ENCODE measurements around the gene OR6A2.

The OR6A2 gene

DNA sequence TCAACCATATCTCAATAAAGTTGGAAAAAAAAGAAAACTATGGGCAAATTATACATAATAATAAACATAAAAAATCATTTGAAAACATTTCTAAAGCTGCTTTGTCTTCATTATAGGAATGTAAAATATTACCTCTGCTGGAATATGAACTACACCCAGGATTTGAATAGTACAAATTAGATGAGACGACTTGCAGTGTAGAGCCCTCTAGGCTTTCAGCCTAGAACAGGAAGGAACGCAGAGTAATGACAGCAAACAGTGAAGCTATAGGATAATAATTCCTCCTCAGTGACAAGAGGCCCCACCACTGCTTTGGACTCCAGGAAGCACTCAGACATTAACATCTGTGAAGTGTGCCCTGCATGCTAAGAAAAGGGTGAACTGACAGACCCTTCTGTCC, 8.9 kb downstream of the OR6A2 start:
- TF ChIP-seq, protein P1, sequence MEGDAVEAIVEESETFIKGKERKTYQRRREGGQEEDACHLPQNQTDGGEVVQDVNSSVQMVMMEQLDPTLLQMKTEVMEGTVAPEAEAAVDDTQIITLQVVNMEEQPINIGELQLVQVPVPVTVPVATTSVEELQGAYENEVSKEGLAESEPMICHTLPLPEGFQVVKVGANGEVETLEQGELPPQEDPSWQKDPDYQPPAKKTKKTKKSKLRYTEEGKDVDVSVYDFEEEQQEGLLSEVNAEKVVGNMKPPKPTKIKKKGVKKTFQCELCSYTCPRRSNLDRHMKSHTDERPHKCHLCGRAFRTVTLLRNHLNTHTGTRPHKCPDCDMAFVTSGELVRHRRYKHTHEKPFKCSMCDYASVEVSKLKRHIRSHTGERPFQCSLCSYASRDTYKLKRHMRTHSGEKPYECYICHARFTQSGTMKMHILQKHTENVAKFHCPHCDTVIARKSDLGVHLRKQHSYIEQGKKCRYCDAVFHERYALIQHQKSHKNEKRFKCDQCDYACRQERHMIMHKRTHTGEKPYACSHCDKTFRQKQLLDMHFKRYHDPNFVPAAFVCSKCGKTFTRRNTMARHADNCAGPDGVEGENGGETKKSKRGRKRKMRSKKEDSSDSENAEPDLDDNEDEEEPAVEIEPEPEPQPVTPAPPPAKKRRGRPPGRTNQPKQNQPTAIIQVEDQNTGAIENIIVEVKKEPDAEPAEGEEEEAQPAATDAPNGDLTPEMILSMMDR (IDR thresholded peaks at IDR 0.05) = no peak

- TF ChIP-seq, protein P1 (IDR thresholded peaks at IDR 0.05) = no peak
These were observed 16.8 kb downstream of the OR6A2 start, which contains the start of gene OR2AG1 for GRCh38 chr11:6782720-6783119. OR2AG1 (plus strand) TSS chr11:6783020; CDS start chr11:6785038, 2,018 bp downstream.

- TF ChIP-seq, protein P1 (IDR thresholded peaks at IDR 0.05) = no peak
These were observed 18.7 kb downstream of the OR6A2 start for GRCh38 chr11:6780829-6781228.

DNA sequence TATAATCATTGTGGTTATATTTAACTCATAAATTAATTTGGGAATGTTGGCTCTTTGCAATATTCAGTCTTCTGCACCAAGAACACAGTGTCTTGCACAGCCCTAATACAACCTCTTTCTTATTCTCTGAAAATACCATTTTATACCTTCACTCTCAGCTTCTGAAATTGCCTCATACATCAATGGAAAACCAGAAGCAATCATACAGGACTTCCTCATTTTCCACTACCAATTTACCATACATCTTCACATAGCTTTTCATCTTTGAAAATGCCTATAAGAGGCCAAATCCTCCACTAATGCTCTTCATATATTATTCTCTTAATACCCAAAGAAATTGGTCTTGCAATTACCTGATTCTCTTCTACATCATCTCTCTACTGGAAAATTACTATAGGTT, 21.0 kb downstream of the OR6A2 start:
- TF ChIP-seq, protein P1 (IDR thresholded peaks at IDR 0.05) = no peak

DNA sequence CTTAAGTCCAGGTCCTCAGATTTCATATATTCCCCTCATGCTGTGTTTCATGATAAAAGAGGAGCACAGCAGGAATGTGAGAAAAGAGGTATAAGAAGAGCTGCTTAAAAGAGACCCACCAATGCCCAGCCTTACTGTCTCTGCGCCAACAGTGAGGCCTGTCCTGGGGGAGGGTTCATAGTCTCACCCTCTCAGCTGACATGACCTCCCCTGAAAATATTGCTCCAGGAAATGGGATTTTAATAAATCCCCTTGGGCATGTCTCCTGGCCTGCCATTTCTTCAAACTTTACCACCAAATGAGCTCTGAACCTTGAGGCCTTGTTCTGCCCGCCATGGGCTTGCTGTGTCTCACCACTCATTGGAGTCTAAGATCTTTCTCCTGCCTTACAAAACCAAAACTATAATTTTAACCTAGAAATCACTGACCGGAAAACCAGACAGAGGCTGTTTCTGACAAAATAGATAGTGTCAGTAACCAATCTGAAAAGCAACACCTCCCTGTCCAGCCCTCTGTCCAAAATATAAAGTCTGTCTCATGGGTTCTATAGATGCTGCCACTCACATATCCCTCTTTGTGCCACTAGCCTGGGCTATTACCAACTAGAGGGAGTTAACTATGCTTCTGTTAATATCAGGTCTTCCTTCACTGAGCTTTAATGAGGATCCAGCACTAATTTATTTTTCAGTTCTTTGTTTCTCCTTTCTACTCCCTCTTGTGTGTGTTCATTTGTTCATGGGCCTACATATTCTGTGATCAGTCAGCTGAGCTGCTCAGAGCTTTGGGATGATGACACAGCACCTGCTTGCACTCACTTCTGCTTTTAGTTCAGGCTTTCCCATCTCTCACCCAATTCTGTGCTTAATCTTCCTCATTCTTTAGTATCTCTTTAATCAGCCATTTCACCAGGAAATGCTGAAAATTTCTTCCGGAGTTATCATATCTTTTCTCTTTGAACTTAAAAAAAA, 27.3 kb downstream of the OR6A2 start, which contains the start of gene OR2AG2:
Gene OR2AG2, minus strand, starts transcription at position 51 of the 968 bp plus-strand sequence. CDS start 3,019 bp downstream, outside the sequence.
- TF ChIP-seq, protein P1 (IDR thresholded peaks at IDR 0.05) = no peak

DNA sequence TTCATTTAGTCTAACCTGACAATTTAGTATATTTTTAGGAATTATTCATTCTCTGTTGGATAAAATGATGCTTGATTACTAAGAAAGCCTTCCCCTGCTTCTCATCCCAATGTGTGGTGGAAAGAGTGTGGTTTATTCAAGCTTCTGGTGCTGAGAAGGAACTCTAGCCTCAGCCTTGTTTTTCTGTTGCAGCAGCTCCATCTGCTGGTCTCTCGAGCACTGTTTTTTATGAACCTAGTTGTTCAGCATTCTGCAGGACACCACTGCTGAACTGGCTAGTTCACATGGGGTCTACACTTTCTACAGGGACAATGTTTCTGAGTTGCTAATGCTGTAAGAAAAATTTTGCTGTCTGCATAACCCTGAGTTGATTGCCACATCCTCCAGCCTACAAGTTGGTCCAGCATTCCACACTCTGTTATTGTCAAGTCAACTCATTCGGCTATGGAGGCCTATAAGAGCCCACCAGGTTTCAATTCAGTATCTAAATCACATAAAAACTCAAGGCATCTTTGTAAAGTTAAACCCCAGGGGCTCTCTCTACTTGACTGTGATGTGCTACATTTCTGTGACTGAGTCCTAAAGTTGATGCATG, 42.0 kb downstream of the OR6A2 start:
- TF ChIP-seq, protein P1 (IDR thresholded peaks at IDR 0.05) = peak; percentile 72

- TF ChIP-seq, protein P1 (IDR thresholded peaks at IDR 0.05) = no peak
These were observed 43.5 kb downstream of the OR6A2 start for GRCh38 chr11:6755953-6756347.
